Neural progenitor cell (in vitro differentiated cells): Measurements from ENCODE around the gene MRPL24.

Experiments
- CTCF ChIP-seq: fragments of 200-600 bp; sonication (generic); IDR thresholded peaks from 2 replicates; pipeline ENCODE4 v1.5.1; 2017; ENCODE audit warnings: antibody characterized with exemption, mild to moderate bottlenecking
- EZH2phosphoT487 ChIP-seq: fragments of 200-600 bp; sonication (generic); IDR thresholded peaks from 2 replicates; pipeline ENCODE4 v1.6.1; 2017; ENCODE audit warnings: antibody characterized with exemption

- TF ChIP-seq CTCF = no peak
- no peak for TF ChIP-seq EZH2phosphoT487
Observed at GRCh38 chr1:156689953-156690674, 50.8 kb downstream of the MRPL24 start.
